ENCODE results near the gene APC2.

Gene APC2

DNA sequence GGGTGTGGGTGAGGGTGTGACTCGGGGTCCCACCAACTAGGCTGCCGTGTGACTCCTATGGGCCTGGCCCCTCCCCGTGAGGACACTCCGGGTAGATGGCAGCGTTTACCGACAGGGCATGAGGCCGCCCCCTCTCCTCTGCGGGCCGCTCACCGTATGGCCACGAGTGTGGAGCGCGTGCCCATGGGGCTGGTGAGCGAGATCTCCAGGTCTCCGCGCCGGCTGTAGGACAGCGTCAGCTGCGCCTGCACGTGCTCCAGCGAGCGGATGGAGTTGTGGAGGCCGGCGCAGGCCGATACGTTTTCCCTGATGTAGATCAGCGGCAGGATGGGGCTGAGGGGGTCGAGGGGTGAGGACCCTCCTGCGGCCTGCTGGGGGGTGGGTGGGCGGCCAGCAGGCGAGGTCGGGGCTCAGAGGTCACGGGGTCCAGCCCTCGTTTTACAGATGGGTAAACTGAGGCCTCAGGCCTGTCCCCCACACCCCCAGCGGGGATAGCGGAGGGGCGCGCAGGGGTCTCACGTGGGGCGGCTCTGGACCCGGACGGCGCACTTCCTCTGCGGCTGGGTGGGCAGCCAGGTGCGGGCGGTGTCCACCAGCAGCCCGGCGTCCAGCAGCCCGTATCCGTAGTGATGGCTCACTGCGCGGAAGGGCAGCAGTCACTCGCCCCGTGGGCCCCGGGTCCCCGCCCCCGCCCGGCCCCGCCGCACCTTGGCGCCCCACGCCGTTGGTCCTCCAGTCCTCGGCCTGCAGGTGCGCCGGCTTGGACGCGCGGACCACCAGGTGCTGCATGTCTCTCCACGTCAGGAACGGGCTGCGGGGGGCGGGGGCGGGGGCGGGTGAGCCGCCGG lies 33.4 kb downstream of the APC2 start:
- H3K23ac ChIP-seq (ENCODE audit: low read length) = no peak overlapping the region
- no peak overlapping the region for H3K9ac ChIP-seq (ENCODE audit: low read length)
- H3K36me3 ChIP-seq (ENCODE audit: control insufficient read depth in 1 of 2, insufficient read depth in 2 of 2, low read length in 2 of 2) = no peaks in the 10 kb centered on the region
- H4K91ac ChIP-seq (ENCODE audit: low read depth, low read length) = no peak overlapping the region
- H2AK5ac ChIP-seq (ENCODE audit: low read length) = no peak overlapping the region
- DNase-seq = no peak
- peaks cover 8% of the 10 kb centered on the region for H3K79me1 ChIP-seq (ENCODE audit: low read length)
- H3K4me2 ChIP-seq (ENCODE audit: low read length) = no peak overlapping the region
- H2AFZ ChIP-seq (ENCODE audit: insufficient read depth, low read length, poor library complexity) = no peak overlapping the region
- H2BK12ac ChIP-seq (ENCODE audit: low read length) = no peak overlapping the region
- H3K4ac ChIP-seq (ENCODE audit: low read depth, low read length) = no peak overlapping the region
- no peak overlapping the region for H3K27ac ChIP-seq (ENCODE audit: low read depth, low read length)
- no peaks in the 10 kb centered on the region for H3K27me3 ChIP-seq (ENCODE audit: insufficient read depth, low read length)
- no peak overlapping the region for H3K14ac ChIP-seq (ENCODE audit: low read length)
- peaks cover 7% of the 10 kb centered on the region for H3K9me3 ChIP-seq (ENCODE audit: insufficient read depth, low read depth, low read length)
- H4K12ac ChIP-seq (ENCODE audit: low read depth, low read length) = no peak overlapping the region
- no peak overlapping the region for H2BK120ac ChIP-seq (ENCODE audit: insufficient read depth, low read length, poor library complexity)
- H3K4me3 ChIP-seq (ENCODE audit: low read depth, low read length) = no peak overlapping the region
- H3K18ac ChIP-seq (ENCODE audit: low read length) = no peak overlapping the region
- H3K4me1 ChIP-seq (ENCODE audit: control insufficient read depth in 1 of 2, insufficient read depth in 2 of 2, low read length in 2 of 2) = no peaks in the 10 kb centered on the region
- no peak overlapping the region for H4K8ac ChIP-seq (ENCODE audit: low read depth, low read length)
- WGBS (ENCODE audit: extremely low coverage, insufficient coverage, insufficient read length) = no CpG with 5 or more reads among the region's 77 CpGs
- no peak overlapping the region for H2BK5ac ChIP-seq (ENCODE audit: low read depth, low read length, poor library complexity)
- peaks cover 4% of the 10 kb centered on the region for H3K79me2 ChIP-seq (ENCODE audit: control insufficient read depth, insufficient read depth, low read length, poor library complexity)

DNA sequence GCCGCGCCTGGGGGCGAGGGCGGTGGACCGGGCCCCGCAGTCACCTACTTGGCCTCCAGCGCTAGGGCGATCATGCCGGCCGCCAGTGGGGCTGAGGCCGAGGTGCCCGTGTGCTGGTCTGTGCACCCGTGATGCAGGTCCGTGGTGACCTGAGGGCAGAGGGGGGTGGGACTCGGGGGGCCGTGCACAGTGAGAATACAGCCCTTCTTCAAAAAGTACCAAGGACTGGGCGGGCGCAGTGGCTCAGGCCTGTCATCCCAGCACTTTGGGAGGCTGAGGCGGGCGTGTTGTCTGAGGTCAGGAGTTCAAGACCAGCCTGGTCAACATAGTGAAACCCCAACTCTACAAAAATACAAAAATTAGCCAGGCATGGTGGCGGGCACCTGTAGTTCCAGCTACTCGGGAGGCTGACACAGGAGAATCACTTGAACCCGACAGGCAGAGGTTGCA lies 34.1 kb downstream of the APC2 start:
- WGBS (ENCODE audit: extremely low coverage, insufficient coverage, insufficient read length) = no CpG with 5 or more reads among the region's 23 CpGs
- no peak overlapping the region for H2AFZ ChIP-seq (ENCODE audit: insufficient read depth, low read length, poor library complexity)
- no peak overlapping the region for H2BK120ac ChIP-seq (ENCODE audit: insufficient read depth, low read length, poor library complexity)
- H3K27ac ChIP-seq (ENCODE audit: low read depth, low read length) = no peak overlapping the region
- H3K9me3 ChIP-seq (ENCODE audit: insufficient read depth, low read depth, low read length) = peaks cover 7% of the 10 kb centered on the region
- no peak for DNase-seq
- H3K79me2 ChIP-seq (ENCODE audit: control insufficient read depth, insufficient read depth, low read length, poor library complexity) = no peaks in the 10 kb centered on the region
- H4K12ac ChIP-seq (ENCODE audit: low read depth, low read length) = no peak overlapping the region
- H3K23ac ChIP-seq (ENCODE audit: low read length) = no peak overlapping the region
- H3K27me3 ChIP-seq (ENCODE audit: insufficient read depth, low read length) = no peaks in the 10 kb centered on the region
- no peaks in the 10 kb centered on the region for H3K36me3 ChIP-seq (ENCODE audit: control insufficient read depth in 1 of 2, insufficient read depth in 2 of 2, low read length in 2 of 2)
- no peak overlapping the region for H4K91ac ChIP-seq (ENCODE audit: low read depth, low read length)
- H3K4me3 ChIP-seq (ENCODE audit: low read depth, low read length) = no peak overlapping the region
- no peak overlapping the region for H3K4me2 ChIP-seq (ENCODE audit: low read length)
- no peak overlapping the region for H3K14ac ChIP-seq (ENCODE audit: low read length)
- no peaks in the 10 kb centered on the region for H3K4me1 ChIP-seq (ENCODE audit: control insufficient read depth in 1 of 2, insufficient read depth in 2 of 2, low read length in 2 of 2)
- H3K4ac ChIP-seq (ENCODE audit: low read depth, low read length) = no peak overlapping the region
- no peak overlapping the region for H2BK12ac ChIP-seq (ENCODE audit: low read length)
- H2BK5ac ChIP-seq (ENCODE audit: low read depth, low read length, poor library complexity) = no peak overlapping the region
- H4K8ac ChIP-seq (ENCODE audit: low read depth, low read length) = no peak overlapping the region
- H3K9ac ChIP-seq (ENCODE audit: low read length) = no peak overlapping the region
- H3K79me1 ChIP-seq (ENCODE audit: low read length) = peaks cover 3% of the 10 kb centered on the region
- no peak overlapping the region for H2AK5ac ChIP-seq (ENCODE audit: low read length)
- H3K18ac ChIP-seq (ENCODE audit: low read length) = no peak overlapping the region

DNA sequence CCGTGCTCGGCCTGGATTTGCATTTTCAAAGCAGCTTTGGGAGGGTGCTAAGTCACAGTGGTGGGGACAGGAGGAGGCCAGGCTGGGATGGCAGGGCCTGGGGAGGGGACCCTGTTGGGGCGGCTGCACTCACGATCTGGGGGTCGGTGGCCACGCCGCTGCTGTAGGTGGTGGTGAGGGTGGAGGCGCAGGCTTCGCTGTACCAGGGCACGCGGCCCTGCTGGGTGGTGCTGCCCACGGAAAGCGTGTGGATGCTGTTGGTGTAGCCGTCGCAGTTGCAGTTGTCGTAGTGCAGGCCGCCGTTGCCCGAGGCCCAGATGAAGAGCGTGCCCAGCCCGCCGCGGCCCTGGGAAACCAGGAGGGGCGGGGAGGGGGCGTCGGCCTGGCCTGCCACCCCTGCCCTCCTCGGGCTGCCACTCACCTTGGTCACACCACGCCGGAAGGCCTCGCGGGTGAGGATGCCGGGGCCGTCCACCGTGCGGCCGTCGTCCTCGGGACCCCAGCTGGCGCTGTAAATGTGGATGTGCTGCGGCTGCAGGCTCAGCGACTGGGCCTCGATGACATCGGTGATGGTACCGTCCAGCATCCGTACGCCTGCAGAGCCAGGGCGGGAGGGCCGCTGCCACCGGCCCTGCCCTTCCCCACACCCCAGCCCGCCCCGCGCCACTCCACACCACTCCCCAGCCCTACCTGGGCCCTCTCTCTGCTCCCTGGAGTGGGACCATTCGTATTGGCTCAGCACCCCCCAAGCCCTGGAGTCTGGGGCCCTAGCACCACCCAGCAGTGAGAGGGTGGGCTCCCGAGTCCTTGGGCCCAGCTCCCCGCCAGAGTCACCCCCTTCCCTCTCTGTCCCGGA lies 37.0 kb downstream of the APC2 start:
- no peak for DNase-seq
- no peak overlapping the region for H2BK5ac ChIP-seq (ENCODE audit: low read depth, low read length, poor library complexity)
- H3K4me3 ChIP-seq (ENCODE audit: low read depth, low read length) = no peak overlapping the region
- H3K79me2 ChIP-seq (ENCODE audit: control insufficient read depth, insufficient read depth, low read length, poor library complexity) = peaks cover 4% of the 10 kb centered on the region
- no peak overlapping the region for H4K91ac ChIP-seq (ENCODE audit: low read depth, low read length)
- H3K9me3 ChIP-seq (ENCODE audit: insufficient read depth, low read depth, low read length) = peaks cover 7% of the 10 kb centered on the region
- no peak overlapping the region for H2BK12ac ChIP-seq (ENCODE audit: low read length)
- no peak overlapping the region for H2AFZ ChIP-seq (ENCODE audit: insufficient read depth, low read length, poor library complexity)
- H3K27me3 ChIP-seq (ENCODE audit: insufficient read depth, low read length) = peaks cover 5% of the 10 kb centered on the region
- H4K8ac ChIP-seq (ENCODE audit: low read depth, low read length) = no peak overlapping the region
- H3K4ac ChIP-seq (ENCODE audit: low read depth, low read length) = no peak overlapping the region
- no peak overlapping the region for H4K12ac ChIP-seq (ENCODE audit: low read depth, low read length)
- peaks cover 6 to 7% of the 10 kb centered on the region in 2 experiments for H3K4me1 ChIP-seq (ENCODE audit: control insufficient read depth in 1 of 2, insufficient read depth in 2 of 2, low read length in 2 of 2)
- no peak overlapping the region for H3K18ac ChIP-seq (ENCODE audit: low read length)
- no CpG with 5 or more reads among the region's 56 CpGs for WGBS (ENCODE audit: extremely low coverage, insufficient coverage, insufficient read length)
- H3K14ac ChIP-seq (ENCODE audit: low read length) = no peak overlapping the region
- no peak overlapping the region for H2AK5ac ChIP-seq (ENCODE audit: low read length)
- H2BK120ac ChIP-seq (ENCODE audit: insufficient read depth, low read length, poor library complexity) = no peak overlapping the region
- H3K23ac ChIP-seq (ENCODE audit: low read length) = no peak overlapping the region
- H3K4me2 ChIP-seq (ENCODE audit: low read length) = no peak overlapping the region
- H3K9ac ChIP-seq (ENCODE audit: low read length) = no peak overlapping the region
- H3K27ac ChIP-seq (ENCODE audit: low read depth, low read length) = no peak overlapping the region
- peaks cover 10% of the 10 kb centered on the region for H3K79me1 ChIP-seq (ENCODE audit: low read length)
- H3K36me3 ChIP-seq (ENCODE audit: control insufficient read depth in 1 of 2, insufficient read depth in 2 of 2, low read length in 2 of 2) = no peaks in the 10 kb centered on the region

DNA sequence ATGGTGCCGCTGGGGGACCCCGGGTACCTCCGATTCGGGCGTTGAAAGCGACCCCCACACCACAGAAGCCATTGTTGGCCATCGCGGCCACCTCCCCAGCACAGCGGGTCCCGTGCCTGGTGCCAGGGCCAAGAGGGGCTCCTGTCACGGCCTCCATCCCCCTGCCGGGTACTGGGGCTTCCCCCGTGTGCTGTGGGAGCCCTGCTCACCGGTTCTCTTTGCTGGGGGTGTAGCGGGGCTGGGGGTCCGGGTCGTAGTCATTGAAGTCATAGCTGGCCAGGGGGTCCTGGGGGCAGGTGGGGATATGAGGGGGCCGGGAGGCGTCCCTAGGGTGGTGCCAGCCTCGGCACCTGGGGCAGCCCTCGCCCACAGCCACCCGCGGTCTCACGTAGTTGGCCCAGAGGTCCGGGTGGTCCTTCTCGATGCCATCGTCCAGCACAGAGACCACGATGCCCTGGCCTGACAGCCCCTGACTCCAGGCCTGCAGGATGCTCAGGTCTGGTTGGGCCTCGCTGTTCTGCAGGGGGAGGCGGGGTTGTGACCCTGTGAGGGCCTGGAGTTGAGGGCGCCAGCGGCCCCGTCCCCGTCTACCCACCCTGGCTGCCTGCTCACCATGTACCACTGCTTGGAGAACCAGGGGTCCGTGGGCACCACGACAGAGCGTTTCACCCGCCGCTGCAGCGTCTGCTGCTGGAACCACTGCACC lies 37.8 kb downstream of the APC2 start:
- Histone ChIP-seq H3K9me3 (ENCODE audit: insufficient read depth, low read depth, low read length) (peaks cover 7% of the 10 kb centered on the region), H3K9ac (ENCODE audit: low read length) (no peak overlapping the region), H3K36me3 (ENCODE audit: control insufficient read depth in 1 of 2, insufficient read depth in 2 of 2, low read length in 2 of 2) (no peaks in the 10 kb centered on the region), H3K4me2 (ENCODE audit: low read length) (no peak overlapping the region), H3K23ac (ENCODE audit: low read length) (no peak overlapping the region), H2AK5ac (ENCODE audit: low read length) (no peak overlapping the region), H4K91ac (ENCODE audit: low read depth, low read length) (no peak overlapping the region), H3K79me2 (ENCODE audit: control insufficient read depth, insufficient read depth, low read length, poor library complexity) (peaks cover 4% of the 10 kb centered on the region), H4K8ac (ENCODE audit: low read depth, low read length) (no peak overlapping the region), H2BK120ac (ENCODE audit: insufficient read depth, low read length, poor library complexity) (no peak overlapping the region), H3K79me1 (ENCODE audit: low read length) (peaks cover 10% of the 10 kb centered on the region), H3K14ac (ENCODE audit: low read length) (no peak overlapping the region), H2BK5ac (ENCODE audit: low read depth, low read length, poor library complexity) (no peak overlapping the region), H3K4me3 (ENCODE audit: low read depth, low read length) (no peak overlapping the region), H4K12ac (ENCODE audit: low read depth, low read length) (no peak overlapping the region), H3K4ac (ENCODE audit: low read depth, low read length) (no peak overlapping the region), H3K27ac (ENCODE audit: low read depth, low read length) (no peak overlapping the region), H2AFZ (ENCODE audit: insufficient read depth, low read length, poor library complexity) (no peak overlapping the region), H3K4me1 (ENCODE audit: control insufficient read depth in 1 of 2, insufficient read depth in 2 of 2, low read length in 2 of 2) (peaks cover 9% of the 10 kb centered on the region in 2 experiments), H3K27me3 (ENCODE audit: insufficient read depth, low read length) (peaks cover 5% of the 10 kb centered on the region), H2BK12ac (ENCODE audit: low read length) (no peak overlapping the region), H3K18ac (ENCODE audit: low read length) (no peak overlapping the region)
- no CpG with 5 or more reads among the region's 40 CpGs for WGBS (ENCODE audit: extremely low coverage, insufficient coverage, insufficient read length)
- DNase-seq = no peak

All from trophoblast cell (in vitro differentiated cells and primary cell).